GM19395 (cell line): ENCODE data around the gene SLC15A5.

ENCODE experiments used
- ATAC-seq: cut with Tn5 transposase; IDR thresholded peaks from one replicate; pipeline ENCODE4 v1.9.1; 2021; ENCODE audit warnings: mild to moderate bottlenecking, moderate library complexity; ENCODE audit not compliant: unreplicated experiment

Gene SLC15A5

DNA sequence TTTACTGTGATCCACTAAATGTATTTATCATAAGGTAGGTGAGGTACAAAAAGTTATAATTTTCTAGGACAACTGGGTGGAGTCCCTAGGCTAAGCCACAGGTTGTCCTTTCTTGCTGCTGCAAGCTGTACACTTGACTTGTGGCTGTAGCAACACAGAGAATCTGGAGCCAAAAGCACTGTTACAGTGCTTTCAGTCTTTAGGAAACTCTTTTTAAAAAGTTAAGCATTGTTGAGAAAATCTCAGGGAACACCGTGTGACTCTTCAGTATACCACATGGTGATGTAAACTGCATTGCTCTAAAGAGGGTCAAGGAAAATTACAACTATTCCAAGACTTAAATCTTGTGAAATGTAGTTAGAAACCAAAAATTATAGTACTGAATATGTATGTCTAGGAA, 11.4 kb downstream of the SLC15A5 start:
- ATAC-seq, result no peak

- ATAC-seq, result no peak
These were observed 15.5 kb downstream of the SLC15A5 start for GRCh38 chr12:16261944-16262475.

DNA sequence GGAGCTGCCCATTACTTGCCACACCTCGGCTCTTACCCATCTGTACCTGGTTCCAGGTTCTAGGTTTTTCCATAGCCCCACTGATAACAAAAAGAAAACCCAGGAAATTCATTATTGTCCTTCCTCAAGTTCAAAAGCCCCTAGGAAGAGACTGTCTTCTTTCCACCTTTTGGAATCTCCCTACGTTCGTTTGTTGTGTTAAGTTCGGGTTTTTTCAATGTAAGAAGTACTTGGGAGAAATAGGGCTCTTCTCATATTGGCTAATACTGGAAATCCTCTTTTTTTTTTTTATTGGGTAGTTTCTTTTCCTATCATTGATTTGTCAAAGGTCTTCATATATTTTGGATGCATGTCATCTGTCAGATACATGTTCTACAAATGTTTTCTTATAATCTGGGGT, 17.3 kb downstream of the SLC15A5 start:
- ATAC-seq, result no peak

DNA sequence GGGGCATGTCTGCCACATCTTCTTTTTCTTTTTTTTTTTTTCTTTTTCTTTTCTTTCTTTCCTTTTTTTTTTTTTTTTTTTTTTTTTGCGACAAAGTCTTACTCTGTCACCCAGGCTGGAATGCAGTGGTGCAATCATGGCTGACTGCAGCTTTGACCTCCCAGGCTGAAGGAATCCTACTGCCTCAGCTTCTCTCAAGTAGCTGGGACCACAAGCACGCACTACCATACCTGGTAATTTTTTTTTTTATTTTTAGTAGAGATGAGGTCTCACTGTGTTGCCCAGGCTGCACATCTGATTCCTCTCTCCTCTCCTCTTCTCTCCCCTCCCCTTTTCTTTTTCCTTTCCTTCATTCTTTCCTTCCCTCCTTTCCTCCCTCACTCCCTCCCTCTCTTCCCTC, 18.5 kb downstream of the SLC15A5 start:
- ATAC-seq, result no peak

- no peak for ATAC-seq
These were observed 31.2 kb downstream of the SLC15A5 start for GRCh38 chr12:16246264-16246663.

DNA sequence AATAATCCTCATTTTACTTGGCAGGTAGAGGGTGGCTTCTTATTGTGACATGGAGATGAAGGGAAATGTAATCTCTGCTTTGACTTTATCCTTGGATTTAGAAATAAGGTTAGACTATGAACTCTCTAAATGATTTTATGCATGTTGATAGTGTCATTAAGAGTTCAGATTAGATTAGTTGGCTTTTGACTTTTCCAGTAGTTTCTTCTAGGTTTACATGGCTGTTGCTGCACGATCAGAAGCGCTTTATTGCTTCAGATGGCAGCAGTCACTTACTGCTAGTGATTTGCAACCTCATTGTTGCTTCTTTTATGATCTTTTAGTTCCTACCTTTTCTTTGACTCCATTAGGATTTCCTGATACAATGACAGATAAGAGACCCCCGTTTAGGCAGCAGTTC, 32.3 kb downstream of the SLC15A5 start:
- ATAC-seq, result no peak

GRCh38 chr12:16243487-16244412, 33.7 kb downstream of the SLC15A5 start:
- ATAC-seq, result no peak

DNA sequence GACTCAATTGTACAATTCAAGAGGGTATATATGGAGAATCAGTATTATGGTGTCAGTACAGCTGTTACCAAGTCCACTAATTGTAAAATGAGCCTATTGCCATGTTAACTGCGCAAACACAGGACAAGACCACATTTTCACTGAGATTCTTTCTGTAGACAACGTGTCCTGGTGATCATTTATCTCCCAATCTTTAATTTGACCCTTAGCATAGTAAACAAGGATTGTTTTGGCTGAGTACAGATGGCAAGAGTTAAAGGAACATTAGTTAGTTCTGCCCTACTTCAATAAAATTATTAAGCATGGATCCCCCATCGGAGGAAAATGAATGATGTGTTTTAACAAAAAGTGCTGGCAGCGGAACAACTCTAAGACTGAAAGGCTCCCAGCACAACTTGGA, 36.1 kb downstream of the SLC15A5 start:
- ATAC-seq, result no peak

DNA sequence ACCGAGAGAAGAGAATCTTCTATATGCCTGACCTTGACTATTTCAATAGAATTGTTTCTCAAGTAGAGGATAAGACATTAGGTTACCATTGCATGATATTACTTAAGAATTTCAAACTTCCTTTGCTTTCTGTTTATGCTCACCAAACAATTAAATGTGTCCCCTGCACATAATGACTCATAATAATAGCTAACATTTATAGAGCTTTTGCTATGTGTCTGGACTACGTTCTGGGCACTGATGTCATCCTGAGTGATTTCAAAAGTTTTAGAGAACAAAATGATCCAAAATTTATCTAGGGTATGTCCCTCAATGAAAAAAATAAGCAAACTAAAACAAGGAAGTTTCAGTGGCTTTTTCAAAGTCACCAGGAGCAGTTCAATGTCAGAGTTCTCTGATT, 38.8 kb downstream of the SLC15A5 start:
- no peak for ATAC-seq

- no peak for ATAC-seq
These were observed 47.8 kb downstream of the SLC15A5 start for GRCh38 chr12:16229676-16230075.

- ATAC-seq, result peak; percentile 83
These were observed 49.4 kb downstream of the SLC15A5 start for GRCh38 chr12:16228067-16228466.

DNA sequence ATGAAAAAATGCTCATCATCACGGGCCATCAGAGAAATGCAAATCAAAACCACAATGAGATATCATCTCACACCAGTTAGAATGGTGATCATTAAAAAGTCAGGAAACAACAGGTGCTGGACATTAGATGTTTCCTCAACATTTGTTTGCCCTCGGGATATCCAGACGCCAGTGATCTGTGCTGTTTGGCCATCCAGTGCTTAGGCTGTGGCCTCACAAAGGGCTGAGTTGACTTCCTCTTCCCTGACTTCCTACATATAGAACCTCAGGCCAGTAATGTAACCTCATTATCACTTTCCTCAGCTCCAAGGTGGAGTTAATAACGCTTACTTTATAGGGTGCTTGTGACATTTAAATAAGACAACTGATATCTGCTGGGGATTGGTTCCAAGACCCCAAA, 51.8 kb downstream of the SLC15A5 start:
- ATAC-seq, result no peak

DNA sequence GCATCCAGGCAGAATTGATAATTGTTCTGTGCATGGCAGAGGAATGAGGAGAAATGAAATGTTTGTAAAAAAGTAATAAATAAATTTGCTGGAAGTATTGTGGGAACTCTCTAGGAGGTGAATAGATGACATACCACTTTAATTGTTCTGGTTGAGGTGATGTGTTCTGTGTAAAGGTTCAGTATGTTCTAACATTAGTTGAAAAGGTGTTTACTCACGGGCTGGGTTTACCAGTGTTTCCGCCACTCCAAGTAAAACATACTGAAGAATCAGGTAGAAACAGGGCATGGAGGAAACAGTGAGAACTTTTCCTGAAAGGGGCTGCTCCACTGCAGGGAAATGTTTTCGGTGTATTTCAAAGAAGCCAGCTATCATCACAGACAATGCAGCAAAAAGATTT, 53.3 kb downstream of the SLC15A5 start:
- ATAC-seq, result no peak

DNA sequence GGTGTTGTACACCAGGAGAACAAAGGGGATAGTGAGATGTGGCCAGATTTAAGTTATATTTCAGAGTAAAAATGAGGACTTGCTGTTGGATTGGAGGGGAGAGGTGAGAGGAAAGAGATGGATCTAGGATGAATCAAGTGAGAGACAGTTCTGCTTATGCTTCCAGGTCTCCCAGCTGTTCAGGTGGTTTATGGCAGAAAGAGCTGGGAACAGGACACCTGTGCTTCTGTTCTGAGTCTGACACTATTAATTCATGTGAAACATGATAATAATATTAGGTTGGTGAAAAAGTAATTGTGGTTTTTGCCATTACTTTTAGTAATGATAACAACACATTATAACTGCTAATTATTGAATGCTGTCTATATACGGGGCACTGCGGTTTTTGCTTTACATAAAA, 55.7 kb downstream of the SLC15A5 start:
- ATAC-seq, result no peak

- ATAC-seq, result no peak
These were observed 57.4 kb downstream of the SLC15A5 start for GRCh38 chr12:16220120-16220519.

- peak; percentile 58 for ATAC-seq
These were observed 58.3 kb downstream of the SLC15A5 start for GRCh38 chr12:16218934-16219751.

DNA sequence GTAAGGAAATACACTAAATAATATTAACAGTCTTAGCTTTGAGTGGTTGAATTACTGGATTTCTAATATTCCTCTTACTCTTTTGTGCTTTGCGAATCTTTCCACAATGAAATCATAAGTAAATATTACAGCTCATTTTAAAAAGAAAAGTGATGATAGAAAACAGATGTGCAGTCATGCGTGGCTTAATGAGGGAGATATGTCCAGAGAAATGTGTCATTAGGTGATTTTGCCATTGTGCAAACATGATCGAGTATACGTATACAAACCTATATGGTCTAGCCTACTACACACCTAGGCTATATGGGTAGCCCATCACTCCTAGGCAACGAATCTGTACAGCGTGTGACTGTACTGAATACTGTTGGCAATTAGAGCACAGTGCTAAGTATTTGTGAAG, 59.3 kb downstream of the SLC15A5 start:
- ATAC-seq, result no peak

GRCh38 chr12:16211731-16212130, 65.8 kb downstream of the SLC15A5 start:
- ATAC-seq, result no peak

- peak; percentile 99 for ATAC-seq
These were observed 78.6 kb downstream of the SLC15A5 start for GRCh38 chr12:16198884-16199283.

- no peak for ATAC-seq
These were observed 79.9 kb downstream of the SLC15A5 start for GRCh38 chr12:16197600-16197999.

GRCh38 chr12:16189849-16190248, 87.6 kb downstream of the SLC15A5 start:
- ATAC-seq, result peak; percentile 63

DNA sequence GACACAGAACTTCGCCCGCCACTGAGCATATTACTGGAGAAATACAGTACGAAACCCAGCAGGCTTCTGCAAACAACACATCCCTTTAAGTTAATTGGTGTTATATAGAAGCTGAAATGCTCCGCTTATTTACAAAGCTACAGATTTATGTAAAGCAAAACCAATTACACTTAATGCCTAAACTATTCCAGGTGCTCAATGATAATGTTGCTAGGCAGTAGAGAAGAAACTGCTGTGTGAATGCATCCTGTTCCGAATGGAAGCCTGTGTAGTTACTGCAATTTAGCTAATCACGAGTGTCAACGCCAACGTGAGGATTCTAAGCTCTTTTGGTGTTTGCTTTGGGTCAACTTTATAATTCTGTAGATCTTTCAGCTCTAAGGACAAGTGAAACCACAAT, 89.8 kb downstream of the SLC15A5 start:
- no peak for ATAC-seq
